ENCODE data around the gene ATP8B3.

DNA sequence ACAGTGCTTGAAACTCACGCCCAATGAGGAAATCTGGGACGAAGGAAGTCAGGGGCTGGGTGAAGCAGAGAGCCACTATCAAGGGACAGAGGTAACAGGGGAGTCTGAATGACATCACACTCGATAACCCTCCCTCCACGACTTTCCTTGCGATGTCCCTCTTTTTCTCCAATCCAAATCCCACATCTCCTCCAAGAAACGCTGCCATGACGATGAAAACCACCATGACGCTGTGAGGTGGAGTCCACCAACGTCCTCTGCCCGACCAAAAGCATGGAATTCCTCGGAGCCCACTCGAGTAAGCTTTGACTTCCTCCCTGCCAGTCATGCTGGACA lies 35.2 kb upstream of the ATP8B3 start:
- TF ChIP-seq SIN3A (IDR thresholded peaks at IDR 0.05; ENCODE audit: borderline replicate concordance, insufficient read depth, low read length): no peak
- TF ChIP-seq POLR2AphosphoS5 (IDR thresholded peaks at IDR 0.05; ENCODE audit: low read depth, low read length): no peak
- TF ChIP-seq, protein P1, sequence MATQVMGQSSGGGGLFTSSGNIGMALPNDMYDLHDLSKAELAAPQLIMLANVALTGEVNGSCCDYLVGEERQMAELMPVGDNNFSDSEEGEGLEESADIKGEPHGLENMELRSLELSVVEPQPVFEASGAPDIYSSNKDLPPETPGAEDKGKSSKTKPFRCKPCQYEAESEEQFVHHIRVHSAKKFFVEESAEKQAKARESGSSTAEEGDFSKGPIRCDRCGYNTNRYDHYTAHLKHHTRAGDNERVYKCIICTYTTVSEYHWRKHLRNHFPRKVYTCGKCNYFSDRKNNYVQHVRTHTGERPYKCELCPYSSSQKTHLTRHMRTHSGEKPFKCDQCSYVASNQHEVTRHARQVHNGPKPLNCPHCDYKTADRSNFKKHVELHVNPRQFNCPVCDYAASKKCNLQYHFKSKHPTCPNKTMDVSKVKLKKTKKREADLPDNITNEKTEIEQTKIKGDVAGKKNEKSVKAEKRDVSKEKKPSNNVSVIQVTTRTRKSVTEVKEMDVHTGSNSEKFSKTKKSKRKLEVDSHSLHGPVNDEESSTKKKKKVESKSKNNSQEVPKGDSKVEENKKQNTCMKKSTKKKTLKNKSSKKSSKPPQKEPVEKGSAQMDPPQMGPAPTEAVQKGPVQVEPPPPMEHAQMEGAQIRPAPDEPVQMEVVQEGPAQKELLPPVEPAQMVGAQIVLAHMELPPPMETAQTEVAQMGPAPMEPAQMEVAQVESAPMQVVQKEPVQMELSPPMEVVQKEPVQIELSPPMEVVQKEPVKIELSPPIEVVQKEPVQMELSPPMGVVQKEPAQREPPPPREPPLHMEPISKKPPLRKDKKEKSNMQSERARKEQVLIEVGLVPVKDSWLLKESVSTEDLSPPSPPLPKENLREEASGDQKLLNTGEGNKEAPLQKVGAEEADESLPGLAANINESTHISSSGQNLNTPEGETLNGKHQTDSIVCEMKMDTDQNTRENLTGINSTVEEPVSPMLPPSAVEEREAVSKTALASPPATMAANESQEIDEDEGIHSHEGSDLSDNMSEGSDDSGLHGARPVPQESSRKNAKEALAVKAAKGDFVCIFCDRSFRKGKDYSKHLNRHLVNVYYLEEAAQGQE (IDR thresholded peaks at IDR 0.05; ENCODE audit: insufficient read depth in 1 of 2, low read depth in 2 of 2, low read length in 2 of 2): no peak
